ENCODE data around the gene PDE4D. TPM values are rescaled to one million over a fixed set of nuclear protein-coding genes. Genes with fewer than 3 reads are reported as not detected.
A peak's percentile ranks its signal among the peaks of the same experiment; 100 is the strongest.
"Not testable (repeated sequence)": the region's sequence is repeated elsewhere in the genome, so short reads cannot be mapped to it uniquely, and the experiment has no call there.

PDE4D gene
- total RNA-seq, 1 donor from 2014 or later = 7.6 TPM

DNA sequence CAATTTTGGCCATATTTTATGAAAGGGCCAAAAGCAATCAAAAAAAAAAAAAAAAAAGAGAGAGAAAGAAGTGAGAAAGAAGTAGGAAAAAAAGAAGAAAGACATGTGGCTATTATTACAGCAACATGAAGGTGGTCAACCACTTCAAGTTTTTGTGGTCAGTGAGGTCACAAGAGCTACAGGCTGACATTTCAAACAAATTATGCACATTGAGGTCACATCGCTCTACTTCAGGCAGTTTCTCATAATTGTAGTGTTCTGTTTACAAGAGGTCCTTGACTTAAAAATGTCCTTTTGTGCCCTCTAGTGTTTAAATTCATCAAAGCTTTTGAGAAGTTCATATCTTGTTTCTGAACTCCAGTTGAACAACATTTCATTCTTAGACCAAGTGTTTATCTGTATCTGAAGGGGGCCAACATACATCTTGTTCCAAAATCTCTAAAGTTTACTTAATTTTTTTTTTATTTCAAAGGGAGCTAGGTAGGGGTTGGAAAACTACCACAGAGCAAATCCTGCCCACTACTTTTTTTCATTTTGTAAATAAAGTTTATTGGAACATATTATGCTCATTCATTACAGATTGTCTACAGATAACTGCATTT is 513.1 kb downstream of the PDE4D start:
- H3K4me1 Mint-ChIP-seq (ENCODE audit: low read depth) = peaks cover 4% of the 10 kb centered on the region
- no peak overlapping the region for H3K27ac Mint-ChIP-seq
- no peaks in the 10 kb centered on the region for H3K27me3 Mint-ChIP-seq
- no peak for DNase-seq (ENCODE audit: low spot score, unreplicated experiment)
- TF ChIP-seq, protein P1, sequence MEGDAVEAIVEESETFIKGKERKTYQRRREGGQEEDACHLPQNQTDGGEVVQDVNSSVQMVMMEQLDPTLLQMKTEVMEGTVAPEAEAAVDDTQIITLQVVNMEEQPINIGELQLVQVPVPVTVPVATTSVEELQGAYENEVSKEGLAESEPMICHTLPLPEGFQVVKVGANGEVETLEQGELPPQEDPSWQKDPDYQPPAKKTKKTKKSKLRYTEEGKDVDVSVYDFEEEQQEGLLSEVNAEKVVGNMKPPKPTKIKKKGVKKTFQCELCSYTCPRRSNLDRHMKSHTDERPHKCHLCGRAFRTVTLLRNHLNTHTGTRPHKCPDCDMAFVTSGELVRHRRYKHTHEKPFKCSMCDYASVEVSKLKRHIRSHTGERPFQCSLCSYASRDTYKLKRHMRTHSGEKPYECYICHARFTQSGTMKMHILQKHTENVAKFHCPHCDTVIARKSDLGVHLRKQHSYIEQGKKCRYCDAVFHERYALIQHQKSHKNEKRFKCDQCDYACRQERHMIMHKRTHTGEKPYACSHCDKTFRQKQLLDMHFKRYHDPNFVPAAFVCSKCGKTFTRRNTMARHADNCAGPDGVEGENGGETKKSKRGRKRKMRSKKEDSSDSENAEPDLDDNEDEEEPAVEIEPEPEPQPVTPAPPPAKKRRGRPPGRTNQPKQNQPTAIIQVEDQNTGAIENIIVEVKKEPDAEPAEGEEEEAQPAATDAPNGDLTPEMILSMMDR (IDR thresholded peaks at IDR 0.05; ENCODE audit: unreplicated experiment) = peak; percentile 64
- no peak overlapping the region for H3K4me3 Mint-ChIP-seq (ENCODE audit: low read depth)
- H3K36me3 Mint-ChIP-seq (ENCODE audit: insufficient read depth) = no peaks in the 10 kb centered on the region
- peaks cover 9% of the 10 kb centered on the region for H3K9me3 Mint-ChIP-seq (ENCODE audit: low read depth)

DNA sequence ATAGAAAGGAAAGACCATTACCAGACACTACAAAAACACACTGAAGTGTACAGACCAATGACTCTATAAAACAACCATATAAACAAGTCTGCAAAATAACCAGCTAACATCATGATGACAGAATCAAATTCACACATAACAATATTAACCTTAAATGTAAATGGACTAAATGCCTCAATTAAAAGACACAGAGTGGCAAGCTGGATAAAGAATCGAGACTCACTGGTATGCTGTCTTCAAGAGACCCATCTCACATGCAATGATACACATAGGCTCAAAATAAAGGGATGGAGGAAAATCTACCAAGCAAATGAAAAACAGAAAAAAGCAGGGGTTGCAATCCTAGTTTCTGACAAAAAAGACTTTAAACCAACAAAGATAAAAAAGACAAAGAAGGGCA is 519.5 kb downstream of the PDE4D start:
- peaks cover 30% of the 10 kb centered on the region for H3K9me3 Mint-ChIP-seq (ENCODE audit: low read depth)
- not testable (repeated sequence) for H3K27me3 Mint-ChIP-seq; H3K36me3 Mint-ChIP-seq (ENCODE audit: insufficient read depth); H3K27ac Mint-ChIP-seq; H3K4me3 Mint-ChIP-seq (ENCODE audit: low read depth); DNase-seq (ENCODE audit: low spot score, unreplicated experiment); H3K4me1 Mint-ChIP-seq (ENCODE audit: low read depth)

DNA sequence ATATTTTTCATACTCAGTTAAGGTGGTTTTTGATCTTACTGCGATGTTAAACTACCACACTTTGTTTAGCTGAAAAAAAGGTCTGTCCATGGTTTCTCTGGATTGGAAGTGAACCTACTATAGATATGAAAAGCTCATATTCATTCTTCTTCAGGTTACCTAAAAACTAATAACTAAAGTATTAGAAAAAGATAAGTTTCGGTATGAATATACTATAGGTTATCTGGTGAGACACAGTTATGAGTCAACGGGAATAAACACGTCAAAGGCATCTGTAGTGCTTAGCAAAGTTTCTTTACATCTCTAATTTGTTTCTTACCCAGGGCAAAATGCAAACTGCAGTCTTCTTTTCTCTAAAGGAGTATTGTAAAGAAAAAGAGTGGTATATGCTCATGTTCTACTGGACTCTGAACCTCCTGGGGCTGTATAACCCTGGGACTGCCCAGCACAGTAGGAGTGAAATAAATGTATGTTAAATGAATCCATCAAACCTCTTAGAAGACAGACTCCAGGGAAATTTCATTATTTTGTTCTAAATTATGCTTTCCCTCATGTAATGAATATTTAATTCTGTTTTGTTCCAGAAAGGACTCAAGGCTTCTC is 521.9 kb downstream of the PDE4D start:
- no peak for DNase-seq (ENCODE audit: low spot score, unreplicated experiment)
- no peaks in the 10 kb centered on the region for H3K27me3 Mint-ChIP-seq
- peaks cover 5% of the 10 kb centered on the region for H3K36me3 Mint-ChIP-seq (ENCODE audit: insufficient read depth)
- TF ChIP-seq, protein P1 (IDR thresholded peaks at IDR 0.05; ENCODE audit: unreplicated experiment) = no peak
- H3K27ac Mint-ChIP-seq = no peak overlapping the region
- H3K4me3 Mint-ChIP-seq (ENCODE audit: low read depth) = no peak overlapping the region
- no peaks in the 10 kb centered on the region for H3K4me1 Mint-ChIP-seq (ENCODE audit: low read depth)
- H3K9me3 Mint-ChIP-seq (ENCODE audit: low read depth) = peaks cover 30% of the 10 kb centered on the region

DNA sequence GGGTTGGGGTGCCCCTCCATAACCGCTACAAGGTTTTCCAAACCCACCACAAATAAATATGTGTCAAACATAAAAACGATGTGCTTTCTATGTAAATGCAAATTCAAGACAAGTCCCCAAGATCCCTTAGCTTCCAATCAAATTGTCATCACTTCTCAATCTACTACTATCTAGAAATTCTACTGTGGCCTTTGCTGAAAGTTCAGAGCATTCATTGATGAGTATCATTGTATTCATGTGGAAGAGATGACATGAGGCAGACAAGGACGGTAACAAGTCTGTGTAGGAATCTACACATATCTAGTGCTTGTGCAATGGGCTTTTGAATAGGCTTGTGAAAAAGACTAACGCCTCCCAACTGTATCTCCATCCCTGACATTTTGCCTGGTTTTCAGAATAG is 524.6 kb downstream of the PDE4D start:
- Mint-ChIP-seq H3K4me1 (ENCODE audit: low read depth) (no peaks in the 10 kb centered on the region), H3K9me3 (ENCODE audit: low read depth) (peaks cover 6% of the 10 kb centered on the region), H3K27me3 (no peaks in the 10 kb centered on the region), H3K36me3 (ENCODE audit: insufficient read depth) (no peaks in the 10 kb centered on the region), H3K27ac (no peak overlapping the region), H3K4me3 (ENCODE audit: low read depth) (no peak overlapping the region)
- TF ChIP-seq, protein P1 (IDR thresholded peaks at IDR 0.05; ENCODE audit: unreplicated experiment) = no peak
- DNase-seq (ENCODE audit: low spot score, unreplicated experiment) = no peak

DNA sequence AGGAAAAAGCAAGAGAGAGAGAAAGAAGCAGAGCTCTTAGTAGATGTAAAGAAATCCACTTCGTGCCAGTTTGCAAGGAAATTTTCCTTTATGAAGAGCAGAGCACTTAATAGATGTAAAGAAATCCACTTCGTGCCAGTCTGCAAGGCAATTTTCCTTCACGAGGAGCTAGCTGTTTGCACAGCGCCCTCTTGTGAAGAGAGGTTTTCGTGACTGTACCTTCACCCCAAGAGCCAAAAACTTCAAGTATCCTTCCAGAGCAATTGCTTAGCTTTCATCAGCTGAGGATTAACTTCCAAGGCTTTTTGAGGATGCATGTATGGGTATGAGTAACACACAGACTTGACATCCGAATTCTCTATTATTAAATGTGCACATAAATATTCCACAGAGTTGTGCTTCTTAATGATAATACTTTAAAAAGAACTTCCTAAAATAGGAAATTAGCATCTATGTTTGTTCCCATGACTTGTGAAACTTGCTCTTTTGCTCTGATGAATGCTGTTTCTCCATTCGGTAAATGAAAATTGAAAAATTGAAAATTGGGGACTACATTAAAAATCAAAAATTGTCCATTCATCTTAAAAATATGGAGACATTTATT is 525.6 kb downstream of the PDE4D start:
- no peaks in the 10 kb centered on the region for H3K36me3 Mint-ChIP-seq (ENCODE audit: insufficient read depth)
- H3K4me3 Mint-ChIP-seq (ENCODE audit: low read depth) = no peak overlapping the region
- H3K9me3 Mint-ChIP-seq (ENCODE audit: low read depth) = no peaks in the 10 kb centered on the region
- no peaks in the 10 kb centered on the region for H3K27me3 Mint-ChIP-seq
- TF ChIP-seq, protein P1 (IDR thresholded peaks at IDR 0.05; ENCODE audit: unreplicated experiment) = peak; percentile 82
- H3K4me1 Mint-ChIP-seq (ENCODE audit: low read depth) = peaks cover 2% of the 10 kb centered on the region
- DNase-seq (ENCODE audit: low spot score, unreplicated experiment) = peak; percentile 20
- no peak overlapping the region for H3K27ac Mint-ChIP-seq

Measured in progenitor cell of endocrine pancreas (in vitro differentiated cells).